T-cell (primary cell): ENCODE data around the gene P2RX5. TPM values are rescaled to one million over a fixed set of nuclear protein-coding genes. Genes with fewer than 3 reads are reported as not detected.
"Not testable (repeated sequence)": the region's sequence is repeated elsewhere in the genome, so short reads cannot be mapped to it uniquely, and the experiment has no call there.

Experiments
- ATAC-seq, 4 experiments: fragments of 200-7000 bp in 3 of 4; fragments of 150-1000 bp in 1 of 4; cut with Tn5 transposase; replicated peaks in 1 of 4; 1 replicate in 3 of 4; 2 replicates in 1 of 4; pipeline ENCODE4 v1.10.0; 2021; ENCODE audit warnings: moderate library complexity in 3 of 4, mild to moderate bottlenecking in 2 of 4, moderate number of reproducible peaks in 1 of 4
- CTCF ChIA-PET, 2 donors: fragments of 300-600 bp; sonication (Branson Sonifier 250); formaldehyde crosslinking; loops; one replicate each; lab custom pipeline; 2022; ENCODE audit warnings: antibody characterized with exemption in 2 of 2; lab: Charles Lee
- POLR2A ChIA-PET, 2 donors: fragments of 300-600 bp; sonication (Branson Sonifier 250); formaldehyde crosslinking; loops; one replicate each; lab custom pipeline; 2022; ENCODE audit warnings: antibody characterized with exemption in 2 of 2; lab: Charles Lee
- DNase-seq, 35 experiments: peaks; one replicate each; pipeline versions ENCODE4 v3.0.0 to v3.0.0-alpha.2; 2013 to 2023
- H3K27ac ChIP-seq: one replicate; pipeline ENCODE4 v1.5.1; 2013; ENCODE audit warnings: low read length
- H3K27me3 ChIP-seq, 2 experiments: replicated peaks in 1 of 2; 1 replicate in 1 of 2; 2 replicates in 1 of 2; pipeline versions ENCODE4 v1.6.1 to v1.7.0; 2013; ENCODE audit warnings: low read length in 1 of 2, mixed read lengths in 1 of 2; ENCODE audit not compliant: control insufficient read depth in 2 of 2, insufficient read depth in 2 of 2; ENCODE audit errors: extremely low read depth in 1 of 2
- H3K36me3 ChIP-seq, 2 donors: 1 replicate in 1 of 2; 2 replicates in 1 of 2; pipeline versions ENCODE4 v1.6.1 to v1.7.0; 2013; ENCODE audit warnings: low read length in 1 of 2; ENCODE audit not compliant: control insufficient read depth in 2 of 2, insufficient read depth in 1 of 2; ENCODE audit errors: extremely low read depth in 1 of 2
- H3K4me1 ChIP-seq, 2 experiments: 1 replicate in 1 of 2; 2 replicates in 1 of 2; pipeline versions ENCODE4 v1.6.1 to v1.7.0; 2013; ENCODE audit warnings: low read length in 2 of 2, mixed read lengths in 1 of 2; ENCODE audit not compliant: insufficient read depth in 2 of 2, control insufficient read depth in 1 of 2; ENCODE audit errors: extremely low read depth in 1 of 2
- H3K4me3 ChIP-seq, 2 donors: 1 replicate in 1 of 2; 2 replicates in 1 of 2; pipeline versions ENCODE4 v1.5.1 to v1.7.0; 2013; ENCODE audit warnings: mild to moderate bottlenecking in 2 of 2, low read length in 1 of 2, moderate library complexity in 1 of 2; ENCODE audit not compliant: control insufficient read depth in 1 of 2; ENCODE audit errors: extremely low read depth in 1 of 2
- H3K9me3 ChIP-seq: 2 replicates; pipeline ENCODE4 v1.7.0; 2013
- H3K27ac Mint-ChIP-seq, 2 donors: one replicate each; pipeline ENCODE4 v1.8.0; 2020 to 2021; ENCODE audit warnings: mild to moderate bottlenecking in 2 of 2, mixed read lengths in 2 of 2
- H3K27me3 Mint-ChIP-seq, 2 donors: one replicate each; pipeline ENCODE4 v1.8.0; 2021 to 2022; ENCODE audit warnings: mixed read lengths in 2 of 2
- H3K36me3 Mint-ChIP-seq: one replicate; pipeline ENCODE4 v1.8.0; 2021; ENCODE audit warnings: mixed read lengths
- H3K4me1 Mint-ChIP-seq, 3 donors: one replicate each; pipeline ENCODE4 v1.8.0; 2020 to 2022; ENCODE audit warnings: mixed read lengths in 3 of 3, mild to moderate bottlenecking in 1 of 3
- H3K4me3 Mint-ChIP-seq, 3 donors: one replicate each; pipeline ENCODE4 v1.8.0; 2020 to 2022; ENCODE audit warnings: mild to moderate bottlenecking in 3 of 3, mixed read lengths in 3 of 3, moderate library complexity in 3 of 3
- H3K9me3 Mint-ChIP-seq, 3 donors: one replicate each; pipeline ENCODE4 v1.8.0; 2020 to 2022; ENCODE audit warnings: mixed read lengths in 3 of 3
- WGBS: methylation state at CpG from one replicate; pipeline ENCODE4 v1.1.5; 2013; ENCODE audit warnings: missing lambda C conversion rate; ENCODE audit not compliant: insufficient coverage; 5-methylcytosine and 5-hydroxymethylcytosine counted together
- total RNA-seq, 35 experiments: library from RNA in 6 of 35; stranded (reverse) in 6 of 35; fragments of 120-200 nt in 1 of 35; gene quantifications; one replicate each; pipeline versions ENCODE4 v1.2.1 to v1.2.4 and lab custom pipeline; 2013 to 2026

The P2RX5 gene
- total RNA-seq, 5 donors from 2014 or later (not counting 1 experiment from before 2014, with no cell fraction given) = 19.6 to 35.6 (median 29.9) TPM

DNA sequence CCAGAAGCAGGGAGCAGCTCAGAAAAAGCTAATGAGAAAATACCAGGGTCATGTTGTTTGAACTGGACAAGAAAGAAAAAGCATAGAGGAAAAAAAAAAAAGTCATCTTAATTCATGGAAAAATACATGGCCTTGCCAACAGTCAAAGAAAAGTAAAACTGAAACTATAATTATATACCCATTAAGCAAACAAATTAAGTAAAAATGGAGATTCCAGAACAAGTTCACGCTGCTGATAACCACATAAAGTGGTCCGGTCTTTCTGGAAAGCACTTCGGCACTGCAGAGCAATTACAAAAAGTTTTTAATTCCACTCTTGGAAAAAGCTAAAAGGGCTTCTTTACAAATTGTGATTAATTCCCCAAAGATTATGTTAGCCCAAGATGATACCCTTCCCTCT lies 12.4 kb upstream of the P2RX5 start:
- no peak overlapping the region for H3K27ac ChIP-seq
- 80% methylated on average over 3 of the region's 3 CpGs for WGBS
- no peak for DNase-seq
- POLR2A ChIA-PET = no interaction called here
- Mint-ChIP-seq H3K27ac (peak overlapping the region; percentile 9 to 75), H3K4me1 (peaks cover 29 to 48% (median 38%) of the 10 kb centered on the region in 3 donors), H3K9me3 (no peaks in the 10 kb centered on the region), H3K4me3 (no peak overlapping the region), H3K27me3 (no peaks in the 10 kb centered on the region), H3K36me3 (peaks cover 4% of the 10 kb centered on the region)
- H3K27me3 ChIP-seq = no peaks in the 10 kb centered on the region
- no peaks in the 10 kb centered on the region for H3K36me3 ChIP-seq
- CTCF ChIA-PET = no interaction called here
- H3K9me3 ChIP-seq = no peaks in the 10 kb centered on the region
- no peak for ATAC-seq
- no peak overlapping the region for H3K4me3 ChIP-seq
- peaks cover 10 to 40% of the 10 kb centered on the region in 2 experiments for H3K4me1 ChIP-seq

DNA sequence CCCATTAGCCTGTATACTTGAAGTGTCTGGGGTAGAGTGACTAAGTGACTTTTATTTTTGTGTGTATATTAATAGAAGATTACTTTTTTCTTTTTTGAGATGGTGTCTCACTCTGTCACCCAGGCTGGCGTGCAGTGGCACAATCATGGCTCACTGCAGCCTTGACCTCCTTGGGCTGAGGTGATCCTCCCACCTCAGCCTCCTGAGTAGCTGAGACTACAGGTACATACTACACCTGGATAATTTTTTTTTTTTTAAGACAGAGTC lies 9.7 kb upstream of the P2RX5 start:
- H3K27ac ChIP-seq, CTCF ChIA-PET, POLR2A ChIA-PET, H3K36me3 Mint-ChIP-seq, H3K4me3 Mint-ChIP-seq, H3K4me3 ChIP-seq, H3K9me3 Mint-ChIP-seq, H3K27me3 Mint-ChIP-seq, H3K9me3 ChIP-seq, H3K36me3 ChIP-seq, H3K27ac Mint-ChIP-seq, DNase-seq, ATAC-seq, H3K27me3 ChIP-seq: not testable (repeated sequence)
- peaks cover 2 to 25% (median 16%) of the 10 kb centered on the region in 3 donors for H3K4me1 Mint-ChIP-seq
- peaks cover 0 to 13% of the 10 kb centered on the region in 2 experiments for H3K4me1 ChIP-seq
- WGBS = 100% methylated on average over 1 of the region's 1 CpG

DNA sequence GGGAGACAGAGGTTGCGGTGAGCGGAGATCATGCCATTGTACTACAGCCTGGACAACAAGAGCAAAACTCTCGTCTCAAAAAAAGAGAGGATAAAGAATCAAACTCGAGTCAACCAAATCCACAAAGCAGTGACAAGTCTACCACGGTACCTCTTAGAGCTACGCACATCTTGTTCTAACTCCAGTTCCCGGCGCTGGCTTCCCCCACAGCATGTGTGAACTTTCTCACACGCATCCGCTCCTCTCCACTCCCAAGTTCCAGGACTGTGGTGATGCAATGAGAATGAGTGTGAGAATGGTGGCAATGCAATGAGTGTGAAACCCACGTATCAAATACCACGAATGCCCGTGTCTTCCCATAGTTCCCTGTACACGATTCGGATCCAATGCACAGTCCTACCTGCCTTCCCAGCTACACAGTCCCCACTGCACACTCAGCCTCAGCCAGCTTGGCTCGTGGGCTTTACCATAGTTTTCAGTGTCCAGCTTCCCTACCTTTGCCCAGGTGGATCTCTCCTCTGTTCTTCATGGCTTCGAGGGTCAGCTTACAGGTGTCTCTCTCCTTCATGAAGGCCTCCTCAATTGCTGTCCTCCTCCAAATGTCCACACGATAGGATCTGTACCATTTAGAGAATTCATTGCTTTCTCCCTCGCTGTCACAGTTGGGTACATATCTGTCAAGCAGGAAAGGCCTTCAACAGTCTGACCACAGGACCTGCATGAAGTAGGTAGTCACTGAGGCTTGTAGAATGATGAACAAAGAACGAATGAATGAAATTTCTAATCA lies 9.2 kb upstream of the P2RX5 start:
- no peaks in the 10 kb centered on the region for H3K27me3 Mint-ChIP-seq
- Histone ChIP-seq H3K4me1 (peaks cover 0 to 9% of the 10 kb centered on the region in 2 experiments), H3K9me3 (no peaks in the 10 kb centered on the region), H3K27me3 (no peaks in the 10 kb centered on the region), H3K4me3 (no peak overlapping the region), H3K36me3 (no peaks in the 10 kb centered on the region), H3K27ac (no peak overlapping the region)
- H3K27ac Mint-ChIP-seq = no peak overlapping the region
- 68% methylated on average over 13 of the region's 20 CpGs for WGBS
- H3K9me3 Mint-ChIP-seq = no peaks in the 10 kb centered on the region
- ChIA-PET CTCF (no interaction called here), POLR2A (no interaction called here)
- ATAC-seq = no peak
- H3K36me3 Mint-ChIP-seq = no peaks in the 10 kb centered on the region
- H3K4me3 Mint-ChIP-seq = no peak overlapping the region
- DNase-seq = no peak
- H3K4me1 Mint-ChIP-seq = peaks cover 0 to 22% (median 13%) of the 10 kb centered on the region in 3 donors

DNA sequence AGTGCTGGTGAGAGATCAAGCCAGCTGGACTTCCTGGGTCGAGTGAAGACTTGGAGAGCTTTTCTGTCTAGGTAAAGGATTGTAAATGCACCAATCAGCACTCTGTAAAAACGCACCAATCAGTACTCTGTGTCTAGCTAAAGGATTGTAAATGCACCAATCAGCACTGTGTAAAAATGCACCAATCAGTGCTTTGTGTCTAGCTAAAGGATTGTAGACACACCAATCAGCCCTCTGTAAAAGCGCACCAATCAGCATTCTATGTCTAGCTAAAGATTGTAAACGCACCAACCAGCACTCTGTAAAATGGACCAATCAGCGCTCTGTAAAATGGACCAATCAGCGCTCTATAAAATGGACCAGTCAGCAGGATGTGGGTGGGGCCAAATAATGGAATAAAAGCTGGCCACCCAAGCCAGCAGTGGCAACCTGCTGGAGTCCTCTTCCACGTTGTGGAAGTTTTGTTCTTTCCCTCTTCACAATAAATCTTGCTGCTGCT lies 6.1 kb upstream of the P2RX5 start:
- H3K36me3 Mint-ChIP-seq, H3K27me3 ChIP-seq, H3K9me3 Mint-ChIP-seq, H3K4me1 Mint-ChIP-seq, H3K4me3 ChIP-seq, H3K9me3 ChIP-seq, H3K27ac Mint-ChIP-seq, POLR2A ChIA-PET, H3K4me1 ChIP-seq, DNase-seq, H3K4me3 Mint-ChIP-seq, H3K36me3 ChIP-seq, H3K27me3 Mint-ChIP-seq, ATAC-seq, CTCF ChIA-PET, H3K27ac ChIP-seq: not testable (repeated sequence)
- WGBS = 96% methylated on average over 5 of the region's 7 CpGs

DNA sequence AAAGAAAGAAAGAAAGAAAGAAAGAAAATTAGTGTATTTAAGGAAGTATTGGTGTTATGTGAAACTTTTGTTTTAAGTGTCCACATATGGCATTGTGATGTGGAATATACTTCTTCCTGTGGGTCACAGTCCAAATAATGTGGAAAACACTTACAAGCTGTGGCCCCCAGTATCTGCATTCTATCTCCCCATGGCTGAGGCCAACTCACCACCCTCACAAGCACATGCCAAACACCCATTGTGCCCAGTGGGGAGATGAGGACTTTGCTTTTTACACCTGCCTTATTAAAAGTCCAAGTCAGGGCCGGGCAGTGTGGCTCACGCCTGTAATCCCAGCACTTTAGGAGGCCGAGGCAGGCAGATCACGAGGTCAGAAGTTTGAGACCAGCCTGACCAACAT lies 4.0 kb upstream of the P2RX5 start:
- DNase-seq (no peak), ATAC-seq (no peak)
- WGBS = 95% methylated on average over 4 of the region's 4 CpGs
- Histone ChIP-seq H3K27me3 (no peaks in the 10 kb centered on the region), H3K4me1 (peaks cover 3 to 18% of the 10 kb centered on the region in 2 experiments), H3K4me3 (no peak overlapping the region), H3K36me3 (no peaks in the 10 kb centered on the region), H3K27ac (no peak overlapping the region), H3K9me3 (no peaks in the 10 kb centered on the region)
- no peaks in the 10 kb centered on the region for H3K27me3 Mint-ChIP-seq
- CTCF ChIA-PET = no interaction called here
- POLR2A ChIA-PET = no interaction called here
- no peak overlapping the region for H3K27ac Mint-ChIP-seq
- H3K9me3 Mint-ChIP-seq = no peaks in the 10 kb centered on the region
- no peaks in the 10 kb centered on the region for H3K36me3 Mint-ChIP-seq
- peaks cover 0 to 12% (median 9%) of the 10 kb centered on the region in 3 donors for H3K4me1 Mint-ChIP-seq
- no peak overlapping the region for H3K4me3 Mint-ChIP-seq

DNA sequence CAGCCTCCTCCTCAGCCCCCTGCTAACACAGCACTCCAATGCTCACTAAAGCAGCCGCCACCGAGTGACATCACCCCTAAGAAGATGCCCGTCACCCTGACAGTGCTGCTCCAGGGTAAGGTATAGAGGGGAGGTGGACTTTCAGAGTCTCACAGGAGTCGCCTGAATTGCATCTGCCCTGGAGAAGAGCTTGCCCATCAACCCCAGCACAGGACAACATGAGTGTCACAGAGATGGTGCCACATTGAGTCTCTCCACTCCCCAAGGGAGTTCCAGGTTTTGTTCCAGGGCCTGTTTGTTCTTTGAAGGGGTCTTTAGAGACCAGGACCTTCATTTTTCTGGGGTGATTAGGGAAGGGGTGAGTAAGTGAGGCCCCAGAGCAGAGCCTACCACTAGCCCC lies 2.2 kb upstream of the P2RX5 start:
- peaks cover 3 to 35% of the 10 kb centered on the region in 2 experiments for H3K4me1 ChIP-seq
- CTCF ChIA-PET = no interaction called here

More for the DNA sequence above, 2.2 kb upstream of the P2RX5 start:
- Histone ChIP-seq H3K9me3 (no peaks in the 10 kb centered on the region), H3K36me3 (no peaks in the 10 kb centered on the region), H3K4me3 (no peak overlapping the region), H3K27me3 (no peaks in the 10 kb centered on the region), H3K27ac (no peak overlapping the region)
- Mint-ChIP-seq H3K36me3 (no peaks in the 10 kb centered on the region), H3K9me3 (no peaks in the 10 kb centered on the region), H3K27ac (peak overlapping the region in 1 of 2 donors; percentile 28), H3K4me1 (peaks cover 12 to 25% (median 21%) of the 10 kb centered on the region in 3 donors), H3K4me3 (peak overlapping the region in 1 of 3 donors; percentile 46), H3K27me3 (no peaks in the 10 kb centered on the region)
- no peak for ATAC-seq
- DNase-seq = no peak
- POLR2A ChIA-PET = interaction anchor here in 1 of 2 donors (0.6 kb wide), 1 partner anchor 148 kb away, joined by 3 read pairs; the partner anchor contains the start of gene NCBP3
- WGBS = no CpG with 5 or more reads among the region's 4 CpGs
